K562 (cell line): Measurements from ENCODE around the gene CDH18. TPM values are rescaled to one million over a fixed set of nuclear protein-coding genes. Genes with fewer than 3 reads are reported as not detected.

ENCODE experiments used
- ATAC-seq: fragments of 200-7000 bp; cut with Tn5 transposase; 3 replicates; pipeline ENCODE4 v1.9.1; 2020; ENCODE audit warnings: moderate library complexity
- BruUV-seq: library from RNA; stranded (reverse); fragments of 400-500 nt; replicated peaks from 2 replicates; lab custom pipeline; 2021; lab: Mats Ljungman, UMichigan
- CTCF ChIA-PET: fragments of 300-600 bp; formaldehyde crosslinking; extraction: SDS; loops from one replicate; lab custom pipeline; 2021; ENCODE audit warnings: low intra/inter-chr PET ratio; lab: Yijun Ruan, JAX
- POLR2A ChIA-PET: fragments of 300-600, 350-650 bp; sonication (Branson Sonifier 250); formaldehyde crosslinking; extraction: SDS; loops from one replicate; lab custom pipeline; 2021; ENCODE audit warnings: antibody characterized with exemption, inconsistent platforms; lab: Yijun Ruan, JAX
- DNase-seq, 4 experiments: peaks; one replicate each; pipeline versions ENCODE4 v3.0.0 to v3.0.0-alpha.2; 2011 to 2018; ENCODE audit warnings: low spot score in 3 of 4, mixed read lengths in 3 of 4; ENCODE audit errors: extremely low read depth in 1 of 4
- FAIRE-seq: peaks from 2 replicates; lab custom pipeline; 2011; peaks lifted over from hg19 to GRCh38; lab: Jason Lieb, UNC
- H2AFZ ChIP-seq: 2 replicates; pipeline ENCODE4 v1.6.0; 2011; ENCODE audit warnings: low read depth, low read length, control low read depth, inconsistent platforms
- H3K27ac ChIP-seq: fragments of 200-600 bp; 3 replicates; pipeline ENCODE4 v1.8.0; 2011; ENCODE audit warnings: low read depth, mild to moderate bottlenecking, control low read depth, inconsistent platforms, low read length, moderate library complexity, mixed read lengths; ENCODE audit errors: extremely low read depth
- H3K27me3 ChIP-seq, 2 experiments: fragments of 300-600 bp in 1 of 2; 2 replicates in 1 of 2; 3 replicates in 1 of 2; pipeline versions ENCODE4 v1.6.0 to v1.8.0; 2011; ENCODE audit warnings: inconsistent platforms in 2 of 2, low read length in 2 of 2, mild to moderate bottlenecking in 1 of 2, mixed read lengths in 1 of 2, moderate library complexity in 1 of 2; ENCODE audit not compliant: control insufficient read depth in 2 of 2, insufficient read depth in 2 of 2
- H3K36me3 ChIP-seq: fragments of 300-600 bp; 3 replicates; pipeline ENCODE4 v1.8.0; 2011; ENCODE audit warnings: mild to moderate bottlenecking, low read length, inconsistent platforms; ENCODE audit not compliant: control insufficient read depth, insufficient read depth
- H3K4me1 ChIP-seq, 2 experiments: fragments of 200-600 bp in 1 of 2; replicated peaks in 1 of 2; 2 replicates in 1 of 2; 3 replicates in 1 of 2; pipeline versions ENCODE4 v1.5.1 to v1.8.0; 2011; ENCODE audit warnings: inconsistent platforms in 2 of 2, low read length in 2 of 2, mild to moderate bottlenecking in 1 of 2, mixed read lengths in 1 of 2, moderate library complexity in 1 of 2; ENCODE audit not compliant: control insufficient read depth in 2 of 2, insufficient read depth in 2 of 2
- H3K4me2 ChIP-seq: 2 replicates; pipeline ENCODE4 v1.6.1; 2011; ENCODE audit warnings: low read length, control low read depth, inconsistent platforms, mixed read lengths; ENCODE audit not compliant: insufficient read depth
- H3K4me3 ChIP-seq: fragments of 200-600 bp; sonication (generic), shearing (Covaris generic); 2 replicates; pipeline ENCODE4 v1.5.1; 2016; ENCODE audit warnings: control low read depth, inconsistent platforms
- H3K79me2 ChIP-seq: fragments of 200-600 bp; 3 replicates; pipeline ENCODE4 v1.8.0; 2011; ENCODE audit warnings: low read length, inconsistent platforms; ENCODE audit not compliant: control insufficient read depth, insufficient read depth
- H3K9ac ChIP-seq, 2 experiments: 2 replicates each; pipeline versions ENCODE4 v1.6.0 to v1.6.1; 2011; ENCODE audit warnings: low read depth in 2 of 2, low read length in 2 of 2, control low read depth in 1 of 2, inconsistent platforms in 1 of 2, mild to moderate bottlenecking in 1 of 2, mixed read lengths in 1 of 2; ENCODE audit not compliant: insufficient read depth in 1 of 2
- H3K9me1 ChIP-seq: one replicate; pipeline ENCODE4 v1.6.0; 2011; ENCODE audit warnings: inconsistent platforms, mild to moderate bottlenecking, low read length, moderate library complexity; ENCODE audit not compliant: control insufficient read depth, insufficient read depth
- H3K9me3 ChIP-seq: replicated peaks from 2 replicates; pipeline ENCODE4 v1.5.1; 2011; ENCODE audit warnings: low read depth, low read length, inconsistent platforms; ENCODE audit not compliant: control insufficient read depth, insufficient read depth
- H4K20me1 ChIP-seq: replicated peaks from 2 replicates; pipeline ENCODE4 v1.6.1; 2011; ENCODE audit warnings: low read length, inconsistent platforms, mixed read lengths; ENCODE audit not compliant: control insufficient read depth, insufficient read depth
- ADNP ChIP-seq: fragments of 200-800 bp; sonication (Bioruptor generic); IDR thresholded peaks from 2 replicates; pipeline ENCODE4 v1.6.1; 2016; ENCODE audit warnings: missing genetic modification characterization, missing compliant biosample characterization
- CAMTA2 ChIP-seq: fragments of 250-450 bp; sonication (Bioruptor Pico); conservative IDR thresholded peaks from 2 replicates; pipeline ENCODE4 v1.5.1; 2022
- CBFB ChIP-seq: sonication (generic); formaldehyde crosslinking; IDR thresholded peaks from 2 replicates; pipeline ENCODE4 v1.4.0; 2020; ENCODE audit warnings: mild to moderate bottlenecking, missing genetic modification reagents
- CREBBP ChIP-seq: IDR thresholded peaks from one replicate; pipeline ENCODE4 v1.6.1; 2012; ENCODE audit warnings: low read depth, mild to moderate bottlenecking, control low read depth, inconsistent platforms, low read length
- GABPB2 ChIP-seq: fragments of 250-450 bp; sonication (Bioruptor Pico); conservative IDR thresholded peaks from 2 replicates; pipeline ENCODE4 v1.5.1; 2021; ENCODE audit warnings: mild to moderate bottlenecking
- MYC ChIP-seq, 2 experiments: fragments of 250-450 bp in 1 of 2; sonication (Bioruptor Pico) in 1 of 2; IDR thresholded peaks; 2 replicates each; pipeline versions ENCODE4 v1.5.1 to v1.6.1; 2012 to 2021; ENCODE audit warnings: low read depth in 2 of 2, borderline replicate concordance in 1 of 2, improper control_type of control experiment in 1 of 2, low read length in 1 of 2, mild to moderate bottlenecking in 1 of 2, moderate library complexity in 1 of 2
- NRF1 ChIP-seq, 2 experiments: fragments of 450-650 bp; IDR thresholded peaks in 1 of 2; conservative IDR thresholded peaks in 1 of 2; 2 replicates each; pipeline ENCODE4 v1.6.1; 2014; ENCODE audit warnings: mild to moderate bottlenecking in 2 of 2
- PYGO2 ChIP-seq: fragments of 450-650 bp; IDR thresholded peaks from 2 replicates; pipeline ENCODE4 v1.6.1; 2016; ENCODE audit warnings: mild to moderate bottlenecking, missing genetic modification characterization, moderate library complexity, missing compliant biosample characterization
- SRSF9 ChIP-seq: fragments of 200-400 bp; formaldehyde crosslinking; IDR thresholded peaks from 2 replicates; pipeline ENCODE4 v1.6.1; 2017; ENCODE audit warnings: low read depth, low read length, borderline replicate concordance
- SUPT5H ChIP-seq: fragments of 450-650 bp; IDR thresholded peaks from 2 replicates; pipeline ENCODE4 v1.6.1; 2016
- XRCC4 ChIP-seq: IDR thresholded peaks from one replicate; pipeline ENCODE4 v1.6.1; 2011; ENCODE audit not compliant: insufficient read depth, insufficient read length; ENCODE audit errors: extremely low read depth
- ZNF146 ChIP-seq: IDR thresholded peaks from one replicate; pipeline ENCODE4 v1.6.1; 2018; ENCODE audit warnings: missing compliant biosample characterization; ENCODE audit not compliant: unreplicated experiment
- ZNF197 ChIP-seq: fragments of 200-800 bp; sonication (Bioruptor generic); IDR thresholded peaks from 2 replicates; pipeline ENCODE4 v1.6.1; 2016; ENCODE audit warnings: low read depth, missing genetic modification characterization, missing compliant biosample characterization
- ZNF584 ChIP-seq: fragments of 200-800 bp; sonication (Bioruptor generic); IDR thresholded peaks from 2 replicates; pipeline ENCODE4 v1.6.1; 2016; ENCODE audit warnings: low read depth, mild to moderate bottlenecking, missing genetic modification characterization, missing compliant biosample characterization
- WGBS: fragments of 100-300 bp; shearing (Covaris generic); methylation state at CpG from one replicate; pipeline ENCODE4 v1.1.6; 2016; ENCODE audit warnings: low coverage, mixed read lengths; ENCODE audit not compliant: insufficient coverage; ENCODE audit errors: missing lambda C conversion rate; 5-methylcytosine and 5-hydroxymethylcytosine counted together
- in situ Hi-C: fragments of 300-500 bp; cut with MboI; formaldehyde crosslinking; loops from 4 replicates; pipeline ENCODE4 v1.15.0; 2018; ENCODE audit warnings: inconsistent platforms, mixed read lengths
- intact Hi-C: fragments of 100-400 bp; cut with micrococcal nuclease; formaldehyde crosslinking; loops from 2 replicates; pipeline ENCODE4 v1.14.2; 2022
- polyA plus RNA-seq, 8 experiments: library from polyadenylated mRNA; depleted of rRNA in 4 of 8; stranded (reverse) in 5 of 8; unstranded in 3 of 8; fragments of >200 nt; fragmentation: Nextera tagmentation in 2 of 8; fragmentation: Illumina TruSeq in 1 of 8; extraction: Ambion mirVana in 2 of 8; extraction: Trizol in 1 of 8; gene quantifications; 2 replicates each; pipeline versions ENCODE4 v1.2.1 to v1.2.3, GENCODE V29; 2011 to 2014; ENCODE audit warnings: inconsistent platforms in 1 of 8, missing spikeins in 1 of 8
- total RNA-seq, 7 experiments: library from RNA; depleted of rRNA in 6 of 7; stranded (reverse); fragments of >200 nt in 6 of 7; fragmentation: Illumina TruSeq in 2 of 7; extraction: Trizol in 2 of 7; gene quantifications; 2 replicates each; pipeline versions ENCODE4 v1.2.1 to v1.2.3, GENCODE V29; 2011 to 2021; ENCODE audit warnings: low replicate concordance in 1 of 7
- TF ChIP-seq, protein P1 (sequence below): fragments of 250-450 bp; sonication (Bioruptor Pico); IDR thresholded peaks from 2 replicates; pipeline ENCODE4 v1.9.0; 2021; ENCODE audit warnings: mild to moderate bottlenecking
- TF ChIP-seq, protein P2 (sequence below), 2 experiments: fragments of 450-650 bp; conservative IDR thresholded peaks; 2 replicates each; pipeline ENCODE4 v1.6.1; 2017; ENCODE audit warnings: mild to moderate bottlenecking in 2 of 2, moderate library complexity in 2 of 2
- TF ChIP-seq, protein P3 (sequence below): IDR thresholded peaks from 2 replicates; pipeline ENCODE4 v1.6.1; 2011; ENCODE audit warnings: borderline replicate concordance, low read depth, mild to moderate bottlenecking, moderate library complexity, low read length; ENCODE audit not compliant: insufficient read depth, poor library complexity, severe bottlenecking

Gene CDH18
- total and polyA plus RNA-seq, 9 of the 15 experiments (the other 6 are each of a cell fraction or from before 2014, with no cell fraction given) = 0.18 to 1.4 (median 0.31) TPM

DNA sequence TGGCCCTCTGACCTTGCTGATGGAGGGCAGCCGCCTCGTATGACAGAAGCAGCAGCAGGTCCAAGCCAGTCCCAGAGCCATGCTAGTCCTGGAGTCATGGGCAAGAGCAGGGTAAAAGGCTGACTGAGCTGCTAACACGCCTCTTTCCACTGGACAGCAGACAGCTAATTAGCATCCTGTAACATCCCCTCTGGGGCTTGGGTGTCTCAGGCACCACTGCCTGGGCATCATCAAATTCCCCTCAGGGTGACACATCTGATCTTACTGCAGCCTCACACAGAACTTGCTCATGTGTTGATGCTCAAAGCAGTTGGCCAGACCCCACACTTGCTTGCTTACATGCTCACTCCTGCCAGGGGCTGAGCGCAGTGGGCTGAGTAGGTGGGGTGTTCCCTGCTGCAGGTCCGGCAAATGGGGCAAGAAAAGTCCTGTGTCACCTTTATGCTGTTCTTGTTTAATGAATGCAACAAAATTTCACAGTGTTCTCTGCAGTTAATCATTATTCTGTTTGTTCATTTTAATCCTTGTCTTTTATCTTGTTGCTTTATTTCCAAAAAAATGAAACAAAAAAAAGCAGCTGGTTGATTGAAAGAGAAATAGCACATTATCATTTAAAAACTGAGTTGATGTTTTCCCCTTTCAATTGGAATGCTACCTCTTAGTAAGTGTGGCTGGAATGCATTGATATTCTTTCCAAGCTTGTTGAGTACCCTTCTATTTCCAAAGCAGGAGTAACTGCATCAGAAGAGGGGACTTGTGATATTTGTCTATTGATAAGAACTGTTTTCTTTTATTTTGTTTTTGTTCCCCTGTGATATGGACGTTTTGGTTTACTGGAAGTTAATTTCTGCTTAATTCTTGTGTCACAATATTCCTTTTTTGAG, 254.1 kb downstream of the CDH18 start (continued):
- TF ChIP-seq, protein P1, sequence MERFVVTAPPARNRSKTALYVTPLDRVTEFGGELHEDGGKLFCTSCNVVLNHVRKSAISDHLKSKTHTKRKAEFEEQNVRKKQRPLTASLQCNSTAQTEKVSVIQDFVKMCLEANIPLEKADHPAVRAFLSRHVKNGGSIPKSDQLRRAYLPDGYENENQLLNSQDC = no peak
- no peak for TF ChIP-seq CAMTA2 (CRISPR knock-in tag)
- TF ChIP-seq MYC (IDR thresholded peaks at IDR 0.05; ENCODE audit: low read depth, low read length) = no peak
- no peak for TF ChIP-seq MYC (CRISPR knock-in tag; IDR thresholded peaks at IDR 0.05; ENCODE audit: borderline replicate concordance, low read depth)
- TF ChIP-seq ADNP (tag) = no peak
- TF ChIP-seq NRF1 (conservative IDR thresholded peaks at IDR 0.05 in 1 of 2, IDR thresholded peaks at IDR 0.05 in 1 of 2) = no peak
- TF ChIP-seq GABPB2 = no peak
- TF ChIP-seq CBFB (CRISPR knock-in tag) = no peak
- TF ChIP-seq XRCC4 = no peak
- no peak for TF ChIP-seq ZNF146 (CRISPR knock-in tag)

DNA sequence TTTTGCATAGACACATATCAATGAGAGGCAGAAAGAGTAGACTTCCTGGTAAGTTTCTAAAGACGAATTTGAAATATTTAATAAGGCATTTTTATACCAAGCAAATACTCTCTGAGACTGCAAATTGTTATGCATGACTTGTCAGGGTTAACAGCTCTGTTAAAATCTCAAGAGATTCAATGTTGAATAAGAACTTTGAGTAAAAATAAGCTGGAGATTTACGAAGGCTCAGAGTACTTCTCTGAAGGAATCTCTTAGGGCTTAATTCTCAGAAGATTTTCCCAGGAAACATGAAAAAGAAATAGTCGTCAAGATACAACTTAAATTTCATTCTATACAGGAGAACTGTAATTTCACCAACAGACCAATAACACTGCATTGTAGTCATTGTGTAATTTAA, 259.4 kb downstream of the CDH18 start:
- Histone ChIP-seq H2AFZ (no peak overlapping the region), H3K27me3 (no peaks in the 10 kb centered on the region), H3K4me2 (no peak overlapping the region), H3K27ac (no peak overlapping the region), H3K79me2 (no peaks in the 10 kb centered on the region), H4K20me1 (no peaks in the 10 kb centered on the region), H3K9ac (no peak overlapping the region), H3K4me3 (no peak overlapping the region), H3K9me1 (no peaks in the 10 kb centered on the region), H3K9me3 (no peaks in the 10 kb centered on the region), H3K4me1 (no peaks in the 10 kb centered on the region), H3K36me3 (no peaks in the 10 kb centered on the region)
- 0% methylated on average over 3 of the region's 3 CpGs for WGBS
- DNase-seq (no peak), FAIRE-seq (no peak), ATAC-seq (no peak)
- ChIA-PET CTCF (no interaction called here), POLR2A (no interaction called here)
- intact Hi-C loops = no loop called here
- in situ Hi-C loops = no loop called here
- BruUV-seq = no TSS peak
- TF ChIP-seq ZNF584 (no peak), CREBBP (no peak), SUPT5H (no peak), ZNF197 (CRISPR knock-in tag) (no peak), SRSF9 (no peak), PYGO2 (tag) (no peak)
- TF ChIP-seq, protein P2, sequence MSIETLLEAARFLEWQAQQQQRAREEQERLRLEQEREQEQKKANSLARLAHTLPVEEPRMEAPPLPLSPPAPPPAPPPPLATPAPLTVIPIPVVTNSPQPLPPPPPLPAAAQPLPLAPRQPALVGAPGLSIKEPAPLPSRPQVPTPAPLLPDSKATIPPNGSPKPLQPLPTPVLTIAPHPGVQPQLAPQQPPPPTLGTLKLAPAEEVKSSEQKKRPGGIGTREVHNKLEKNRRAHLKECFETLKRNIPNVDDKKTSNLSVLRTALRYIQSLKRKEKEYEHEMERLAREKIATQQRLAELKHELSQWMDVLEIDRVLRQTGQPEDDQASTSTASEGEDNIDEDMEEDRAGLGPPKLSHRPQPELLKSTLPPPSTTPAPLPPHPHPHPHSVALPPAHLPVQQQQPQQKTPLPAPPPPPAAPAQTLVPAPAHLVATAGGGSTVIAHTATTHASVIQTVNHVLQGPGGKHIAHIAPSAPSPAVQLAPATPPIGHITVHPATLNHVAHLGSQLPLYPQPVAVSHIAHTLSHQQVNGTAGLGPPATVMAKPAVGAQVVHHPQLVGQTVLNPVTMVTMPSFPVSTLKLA (conservative IDR thresholded peaks at IDR 0.05) = no peak
- TF ChIP-seq, protein P3, sequence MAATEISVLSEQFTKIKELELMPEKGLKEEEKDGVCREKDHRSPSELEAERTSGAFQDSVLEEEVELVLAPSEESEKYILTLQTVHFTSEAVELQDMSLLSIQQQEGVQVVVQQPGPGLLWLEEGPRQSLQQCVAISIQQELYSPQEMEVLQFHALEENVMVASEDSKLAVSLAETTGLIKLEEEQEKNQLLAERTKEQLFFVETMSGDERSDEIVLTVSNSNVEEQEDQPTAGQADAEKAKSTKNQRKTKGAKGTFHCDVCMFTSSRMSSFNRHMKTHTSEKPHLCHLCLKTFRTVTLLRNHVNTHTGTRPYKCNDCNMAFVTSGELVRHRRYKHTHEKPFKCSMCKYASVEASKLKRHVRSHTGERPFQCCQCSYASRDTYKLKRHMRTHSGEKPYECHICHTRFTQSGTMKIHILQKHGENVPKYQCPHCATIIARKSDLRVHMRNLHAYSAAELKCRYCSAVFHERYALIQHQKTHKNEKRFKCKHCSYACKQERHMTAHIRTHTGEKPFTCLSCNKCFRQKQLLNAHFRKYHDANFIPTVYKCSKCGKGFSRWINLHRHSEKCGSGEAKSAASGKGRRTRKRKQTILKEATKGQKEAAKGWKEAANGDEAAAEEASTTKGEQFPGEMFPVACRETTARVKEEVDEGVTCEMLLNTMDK = no peak
